Measurements from ENCODE around the gene MRPL54. TPM values are rescaled to one million over a fixed set of nuclear protein-coding genes. Genes with fewer than 3 reads are reported as not detected.
"Not testable (repeated sequence)": the region's sequence is repeated elsewhere in the genome, so short reads cannot be mapped to it uniquely, and the experiment has no call there.

Gene MRPL54
- total RNA-seq, 1 donor from 2014 or later, result 53.2 TPM

DNA sequence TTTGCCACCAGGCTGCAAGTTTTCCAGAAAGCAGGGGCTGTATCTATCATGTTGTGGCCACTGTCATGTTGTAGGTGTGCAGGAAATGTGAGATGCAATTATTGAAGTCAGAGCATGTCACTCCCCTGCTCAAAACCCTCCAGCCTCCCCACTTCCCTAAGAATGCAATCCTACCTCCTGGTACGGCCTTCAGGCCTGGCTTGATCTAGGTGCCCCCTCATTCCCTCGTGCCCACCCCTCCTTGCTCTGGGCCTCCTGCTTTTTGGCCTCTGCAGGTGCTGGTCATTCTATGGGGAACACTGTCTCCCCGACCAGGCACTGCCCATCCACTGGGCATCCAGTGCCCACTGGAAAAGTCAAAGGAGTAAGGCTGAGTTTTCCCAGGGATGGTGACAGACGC, 52.2 kb downstream of the MRPL54 start:
- Mint-ChIP-seq H3K27ac (ENCODE audit: unreplicated experiment) (no peak overlapping the region), H3K4me3 (ENCODE audit: unreplicated experiment) (no peak overlapping the region), H3K4me1 (ENCODE audit: unreplicated experiment) (no peaks in the 10 kb centered on the region), H3K27me3 (ENCODE audit: unreplicated experiment) (peaks cover 2% of the 10 kb centered on the region), H3K36me3 (ENCODE audit: unreplicated experiment) (no peaks in the 10 kb centered on the region), H3K9me3 (ENCODE audit: unreplicated experiment) (no peaks in the 10 kb centered on the region)
- TF ChIP-seq, protein P1, sequence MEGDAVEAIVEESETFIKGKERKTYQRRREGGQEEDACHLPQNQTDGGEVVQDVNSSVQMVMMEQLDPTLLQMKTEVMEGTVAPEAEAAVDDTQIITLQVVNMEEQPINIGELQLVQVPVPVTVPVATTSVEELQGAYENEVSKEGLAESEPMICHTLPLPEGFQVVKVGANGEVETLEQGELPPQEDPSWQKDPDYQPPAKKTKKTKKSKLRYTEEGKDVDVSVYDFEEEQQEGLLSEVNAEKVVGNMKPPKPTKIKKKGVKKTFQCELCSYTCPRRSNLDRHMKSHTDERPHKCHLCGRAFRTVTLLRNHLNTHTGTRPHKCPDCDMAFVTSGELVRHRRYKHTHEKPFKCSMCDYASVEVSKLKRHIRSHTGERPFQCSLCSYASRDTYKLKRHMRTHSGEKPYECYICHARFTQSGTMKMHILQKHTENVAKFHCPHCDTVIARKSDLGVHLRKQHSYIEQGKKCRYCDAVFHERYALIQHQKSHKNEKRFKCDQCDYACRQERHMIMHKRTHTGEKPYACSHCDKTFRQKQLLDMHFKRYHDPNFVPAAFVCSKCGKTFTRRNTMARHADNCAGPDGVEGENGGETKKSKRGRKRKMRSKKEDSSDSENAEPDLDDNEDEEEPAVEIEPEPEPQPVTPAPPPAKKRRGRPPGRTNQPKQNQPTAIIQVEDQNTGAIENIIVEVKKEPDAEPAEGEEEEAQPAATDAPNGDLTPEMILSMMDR (IDR thresholded peaks at IDR 0.05), result no peak
- no peak for DNase-seq (ENCODE audit: extremely low spot score, unreplicated experiment)

DNA sequence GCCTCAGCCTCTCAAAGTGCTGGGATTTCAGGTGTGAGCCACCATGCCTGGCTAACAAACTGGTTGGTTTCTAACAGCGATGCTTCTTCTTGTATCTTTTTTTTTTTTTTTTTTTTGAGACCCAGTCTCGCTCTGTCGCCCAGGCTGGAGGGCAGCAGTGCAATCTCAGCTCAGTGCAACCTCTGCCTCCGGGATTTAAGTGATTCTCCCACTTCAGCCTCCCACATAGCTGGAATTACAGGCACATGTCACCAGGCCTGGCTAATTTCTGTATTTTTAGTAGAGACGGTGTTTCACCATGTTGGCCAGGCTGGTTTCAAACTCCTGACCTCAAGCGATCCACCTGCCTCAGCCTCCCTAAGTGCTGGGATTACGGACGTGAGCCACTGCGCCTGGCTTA, 53.7 kb downstream of the MRPL54 start:
- not testable (repeated sequence) for H3K4me3 Mint-ChIP-seq (ENCODE audit: unreplicated experiment); H3K27me3 Mint-ChIP-seq (ENCODE audit: unreplicated experiment); H3K27ac Mint-ChIP-seq (ENCODE audit: unreplicated experiment); H3K36me3 Mint-ChIP-seq (ENCODE audit: unreplicated experiment); H3K4me1 Mint-ChIP-seq (ENCODE audit: unreplicated experiment); H3K9me3 Mint-ChIP-seq (ENCODE audit: unreplicated experiment); DNase-seq (ENCODE audit: extremely low spot score, unreplicated experiment)

DNA sequence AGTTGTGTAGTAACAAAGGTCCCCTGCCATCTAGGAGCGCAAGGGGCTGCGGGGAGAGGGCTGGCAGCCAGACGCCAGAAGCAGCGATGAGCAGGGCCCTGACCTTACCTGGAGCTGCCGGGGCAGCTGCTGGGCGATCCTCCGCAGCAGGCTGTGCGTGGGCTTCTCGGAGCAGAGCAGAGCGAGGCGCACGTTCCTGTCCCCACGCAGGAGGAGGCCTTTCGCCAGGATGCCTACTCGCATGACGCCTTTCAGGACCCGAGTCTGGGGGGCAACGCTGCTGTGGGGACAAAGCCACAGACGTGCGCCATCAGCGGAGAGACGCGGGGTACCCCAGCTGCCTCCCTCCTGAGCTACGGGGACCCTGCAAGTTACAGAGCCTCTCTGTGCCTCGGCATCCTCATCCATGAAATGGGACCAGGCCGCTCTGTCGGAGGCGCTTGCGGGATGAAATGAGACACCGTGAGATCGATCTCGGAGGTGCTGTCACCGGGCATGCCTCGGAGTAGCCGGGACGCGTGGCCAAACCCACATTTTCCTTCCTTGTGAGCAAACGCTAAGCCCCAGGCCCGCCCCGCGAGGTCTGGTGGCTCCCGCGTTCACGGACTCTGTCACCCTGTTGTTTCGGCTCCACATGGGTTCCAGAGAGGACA, 54.2 kb downstream of the MRPL54 start:
- H3K4me3 Mint-ChIP-seq (ENCODE audit: unreplicated experiment), result no peak overlapping the region
- no peak overlapping the region for H3K27ac Mint-ChIP-seq (ENCODE audit: unreplicated experiment)
- TF ChIP-seq, protein P1 (IDR thresholded peaks at IDR 0.05), result no peak
- H3K36me3 Mint-ChIP-seq (ENCODE audit: unreplicated experiment), result no peaks in the 10 kb centered on the region
- H3K27me3 Mint-ChIP-seq (ENCODE audit: unreplicated experiment), result peaks cover 2% of the 10 kb centered on the region
- H3K9me3 Mint-ChIP-seq (ENCODE audit: unreplicated experiment), result no peaks in the 10 kb centered on the region
- DNase-seq (ENCODE audit: extremely low spot score, unreplicated experiment), result no peak
- H3K4me1 Mint-ChIP-seq (ENCODE audit: unreplicated experiment), result no peaks in the 10 kb centered on the region

Other genes starting within 250 kb of the MRPL54 start
- 0.73 and 0.97 TPM in 2 replicates for gene TEKTIP1, start 223.5 kb upstream of the MRPL54 start, total RNA-seq
- 85.5 and 91.7 TPM in 2 replicates for gene MFSD12, start 205.1 kb upstream of the MRPL54 start, total RNA-seq
- gene HMG20B, start 189.7 kb upstream of the MRPL54 start, total RNA-seq, result 74.1 and 81.4 TPM in 2 replicates
- 0.67 and 1.2 TPM in 2 replicates for gene GIPC3, start 177.2 kb upstream of the MRPL54 start, total RNA-seq
- gene TBXA2R, start 155.8 kb upstream of the MRPL54 start, total RNA-seq, result 0.30 TPM in 1 of 2 replicates, not detected in the other
- gene CACTIN, start 135.9 kb upstream of the MRPL54 start, total RNA-seq, result 24.7 and 26.6 TPM in 2 replicates
- 73.0 and 75.7 TPM in 2 replicates for gene PIP5K1C, start 62.2 kb upstream of the MRPL54 start, total RNA-seq
- not detected in 2 replicates for gene TJP3, start 54.3 kb upstream of the MRPL54 start, total RNA-seq
- gene APBA3, start 990 bp upstream of the MRPL54 start, total RNA-seq, result 21.6 and 24.7 TPM in 2 replicates
- not detected in 2 replicates for gene RAX2, start 9.5 kb downstream of the MRPL54 start, total RNA-seq
- gene MATK, start 23.7 kb downstream of the MRPL54 start, total RNA-seq, result not detected in 2 replicates
- 0.44 TPM in 1 of 2 replicates, not detected in the other for gene ZFR2, start 106.4 kb downstream of the MRPL54 start, total RNA-seq
- not detected in 2 replicates for gene ATCAY, start 118.0 kb downstream of the MRPL54 start, total RNA-seq
- gene NMRK2, start 170.4 kb downstream of the MRPL54 start, total RNA-seq, result not detected in 2 replicates
- 92.9 and 94.7 TPM in 2 replicates for gene DAPK3, start 208.4 kb downstream of the MRPL54 start, total RNA-seq
- 3,162 and 3,203 TPM in 2 replicates for gene EEF2, start 222.8 kb downstream of the MRPL54 start, total RNA-seq
- 28.8 and 29.4 TPM in 2 replicates for gene PIAS4, start 245.1 kb downstream of the MRPL54 start, total RNA-seq